HG02884 (cell line): ENCODE results near the gene OR8G1.
"Not testable (repeated sequence)": the region's sequence is repeated elsewhere in the genome, so short reads cannot be mapped to it uniquely, and the experiment has no call there.

ENCODE experiments used
- ATAC-seq: cut with Tn5 transposase; IDR thresholded peaks from one replicate; pipeline ENCODE4 v1.9.1; 2021; ENCODE audit warnings: mild to moderate bottlenecking, moderate library complexity; ENCODE audit not compliant: unreplicated experiment

The OR8G1 gene

GRCh38 chr11:124233376-124233775 is 7.5 kb upstream of the OR8G1 start:
- no peak for ATAC-seq

GRCh38 chr11:124238512-124238911 is 2.4 kb upstream of the OR8G1 start:
- ATAC-seq = no peak

- ATAC-seq = not testable (repeated sequence)
Measured at GRCh38 chr11:124249869-124250268, 9.0 kb downstream of the OR8G1 start.

- ATAC-seq = no peak
Measured at GRCh38 chr11:124256076-124256475, 15.2 kb downstream of the OR8G1 start, which contains the start of gene OR8G5. OR8G5 (plus strand) TSS chr11:124256376; CDS start chr11:124264932, 8,556 bp downstream.

- ATAC-seq = not testable (repeated sequence)
Measured at GRCh38 chr11:124265041-124265440, 24.1 kb downstream of the OR8G1 start.

GRCh38 chr11:124270886-124271285 is 30.0 kb downstream of the OR8G1 start:
- not testable (repeated sequence) for ATAC-seq

GRCh38 chr11:124274000-124274399 is 33.1 kb downstream of the OR8G1 start:
- ATAC-seq = no peak

- ATAC-seq = no peak
Measured at GRCh38 chr11:124276081-124276480, 35.2 kb downstream of the OR8G1 start.

GRCh38 chr11:124277207-124277606 is 36.3 kb downstream of the OR8G1 start:
- no peak for ATAC-seq

- no peak for ATAC-seq
Measured at GRCh38 chr11:124277804-124278203, 36.9 kb downstream of the OR8G1 start.

- no peak for ATAC-seq
Measured at GRCh38 chr11:124278261-124278660, 37.4 kb downstream of the OR8G1 start.

GRCh38 chr11:124285610-124286344 is 44.9 kb downstream of the OR8G1 start:
- no peak for ATAC-seq

GRCh38 chr11:124294687-124295086 is 53.8 kb downstream of the OR8G1 start:
- ATAC-seq = no peak

- no peak for ATAC-seq
Measured at GRCh38 chr11:124296016-124296415, 55.1 kb downstream of the OR8G1 start.

GRCh38 chr11:124297921-124298320 is 57.0 kb downstream of the OR8G1 start:
- no peak for ATAC-seq

- no peak for ATAC-seq
Measured at GRCh38 chr11:124301548-124301947, 60.7 kb downstream of the OR8G1 start.

- ATAC-seq = no peak
Measured at GRCh38 chr11:124302347-124303125, 61.6 kb downstream of the OR8G1 start.
